Ovary (tissue), 10 donors: ENCODE measurements around the gene CLDN20. TPM values are rescaled to one million over a fixed set of nuclear protein-coding genes. Genes with fewer than 3 reads are reported as not detected.
"Not testable (repeated sequence)": the region's sequence is repeated elsewhere in the genome, so short reads cannot be mapped to it uniquely, and the experiment has no call there.

Experiments
- DNase-seq, 5 donors: peaks; one replicate each; pipeline ENCODE4 v3.0.0-alpha.2; 2019 to 2020
- H3K27ac ChIP-seq, 2 donors: fragments of 200-600 bp; one replicate each; pipeline versions ENCODE4 v1.5.1 to v1.8.0; 2019 to 2022
- H3K27me3 ChIP-seq: fragments of 200-600 bp; one replicate; pipeline ENCODE4 v1.8.0; 2022
- H3K36me3 ChIP-seq: fragments of 200-600 bp; sonication (generic); one replicate; pipeline ENCODE4 v1.5.1; 2019
- H3K4me1 ChIP-seq: one replicate; pipeline ENCODE4 v1.8.1; 2013; ENCODE audit warnings: mild to moderate bottlenecking, moderate library complexity; ENCODE audit not compliant: insufficient read depth
- H3K4me3 ChIP-seq: fragments of 200-600 bp; sonication (generic); one replicate; pipeline ENCODE4 v1.5.1; 2017
- H3K9me3 ChIP-seq, 2 donors: fragments of 200-600 bp in 1 of 2; sonication (generic) in 1 of 2; one replicate each; pipeline versions ENCODE4 v1.5.1 to v1.8.1; 2013 to 2019; ENCODE audit warnings: mild to moderate bottlenecking in 1 of 2, moderate library complexity in 1 of 2
- CTCF ChIP-seq, 3 donors: fragments of 450-650 bp in 2 of 3; fragments of 200-600 bp in 1 of 3; IDR thresholded peaks; one replicate each; pipeline versions ENCODE4 v1.5.1 to v1.8.0; 2016 to 2022; ENCODE audit warnings: antibody characterized with exemption in 3 of 3, mild to moderate bottlenecking in 1 of 3
- EP300 ChIP-seq: sonication (generic); formaldehyde crosslinking; IDR thresholded peaks from one replicate; pipeline ENCODE4 v1.6.1; 2017; ENCODE audit warnings: antibody characterized with exemption
- POLR2A ChIP-seq: fragments of 450-650 bp; IDR thresholded peaks from one replicate; pipeline ENCODE4 v1.6.1; 2017; ENCODE audit warnings: antibody characterized with exemption, mild to moderate bottlenecking, moderate library complexity
- WGBS, 3 donors: extraction: QIAGEN DNeasy Blood & Tissue Kit in 1 of 3; methylation state at CpG; one replicate each; pipeline versions ENCODE4 v1.1.5 to v1.1.7; 2013 to 2017; 5-methylcytosine and 5-hydroxymethylcytosine counted together
- intact Hi-C, 4 donors: fragments of 100-400 bp; cut with DNase I; formaldehyde crosslinking; loops; one replicate each; pipeline versions ENCODE4 v1.11.0 to v1.15.1; 2022 to 2023
- long read RNA-seq, 3 donors: library from polyadenylated mRNA in 2 of 3; unstranded in 2 of 3; transcript quantifications; one replicate each; pipeline ENCODE4 v2.0.0 and lab custom pipeline, GENCODE V29; 2021 to 2026
- polyA plus RNA-seq, 2 donors: library from polyadenylated mRNA; stranded (reverse); fragments of 200-250 nt in 1 of 2; fragments of 350-450 nt in 1 of 2; fragmentation: Illumina TruSeq in 1 of 2; extraction: RNeasy Lipid Tissue Mini Kit (QIAGEN cat#74804) in 1 of 2; gene quantifications; one replicate each; pipeline ENCODE4 v1.2.3, GENCODE V29; 2013 to 2014
- total RNA-seq, 7 donors: library from RNA; depleted of rRNA in 2 of 7; stranded (reverse); fragments of >200 nt in 2 of 7; fragmentation: NEBNext Ultra II Directional in 3 of 7; extraction: Animal tissue kit (Norgen Biotek cat#: 25700) in 3 of 7; gene quantifications; one replicate each; pipeline versions ENCODE4 v1.1.0 to v1.2.4, GENCODE V29; 2016 to 2023
- donor health status: DM: no; HTN: no; CAD: no; lungs with moderate emphysema.
- donor health status: DM: no; HTN: no; CAD: no.
- donor health status: Bipolar disorder and iron deficiency.
- donor health status: DM: yes; HTN: yes; CAD: no.
- donor health status: DM: no; HTN: no; CAD: no.
- donor health status: DM: yes; HTN: yes; CAD: no.

CLDN20 gene
- total RNA-seq (not detected), polyA plus RNA-seq (not detected)
- long read RNA-seq, donor 1, partial matches to known transcripts = 0 of 1 reads
- long read RNA-seq, donor 1, other reads (novel, unspliced or antisense) = 1 of 1 reads
- long read RNA-seq, donor 2 = 0 reads
- long read RNA-seq, donor 3, partial matches to known transcripts = 0 of 4 reads
- long read RNA-seq, donor 3, other reads (novel, unspliced or antisense) = 4 of 4 reads

GRCh38 chr6:155263373-155264063 is at the start of gene CLDN20:
Gene CLDN20, plus strand, starts transcription at chr6:155264013. Its CDS starts 11,707 bp downstream, at chr6:155275720.
- H3K4me1 ChIP-seq = no peaks in the 10 kb centered on the region
- H3K27me3 ChIP-seq = no peaks in the 10 kb centered on the region
- H3K36me3 ChIP-seq = no peaks in the 10 kb centered on the region
- H3K27ac ChIP-seq = no peak within 1 kb of the TSS
- intact Hi-C loops = no loop called here
- H3K9me3 ChIP-seq = no peaks in the 10 kb centered on the region
- DNase-seq = no peak
- 89 to 94% (median 92%) methylated on average over 10 of the region's 10 CpGs for WGBS, 3 donors
- TF ChIP-seq POLR2A (no peak), CTCF (IDR thresholded peaks at IDR 0.05) (no peak), EP300 (no peak)
- H3K4me3 ChIP-seq = no peak within 1 kb of the TSS

GRCh38 chr6:155215906-155216305 is 47.9 kb upstream of the CLDN20 start:
- H3K4me1 ChIP-seq = no peaks in the 10 kb centered on the region
- TF ChIP-seq POLR2A (no peak), CTCF (IDR thresholded peaks at IDR 0.05) (no peak), EP300 (no peak)
- intact Hi-C loops = no loop called here
- no peak overlapping the region for H3K4me3 ChIP-seq
- no peaks in the 10 kb centered on the region for H3K27me3 ChIP-seq
- no peaks in the 10 kb centered on the region for H3K9me3 ChIP-seq
- 83 to 89% (median 89%) methylated on average over 4 of the region's 4 CpGs for WGBS, 3 donors
- H3K36me3 ChIP-seq = no peaks in the 10 kb centered on the region
- no peak for DNase-seq
- no peak overlapping the region for H3K27ac ChIP-seq

- no peak for TF ChIP-seq CTCF (IDR thresholded peaks at IDR 0.05)
- TF ChIP-seq POLR2A = no peak
- no peak for TF ChIP-seq EP300
- intact Hi-C loops = no loop called here
- Histone ChIP-seq H3K27ac (no peak overlapping the region), H3K27me3 (no peaks in the 10 kb centered on the region), H3K9me3 (no peaks in the 10 kb centered on the region), H3K4me3 (no peak overlapping the region), H3K36me3 (no peaks in the 10 kb centered on the region), H3K4me1 (no peaks in the 10 kb centered on the region)
- 65 to 72% (median 67%) methylated on average over 11 of the region's 11 CpGs for WGBS, 3 donors
- no peak for DNase-seq
Measured at GRCh38 chr6:155216312-155217046, 47.3 kb upstream of the CLDN20 start.

- H3K4me1 ChIP-seq, H3K27ac ChIP-seq, intact Hi-C loops, H3K4me3 ChIP-seq, H3K36me3 ChIP-seq, H3K27me3 ChIP-seq, H3K9me3 ChIP-seq, DNase-seq: not testable (repeated sequence)
- 92 to 93% (median 92%) methylated on average over 20 of the region's 20 CpGs for WGBS, 3 donors
Measured at GRCh38 chr6:155218711-155219110, 45.1 kb upstream of the CLDN20 start.
